ENCODE measurements around the gene SOS1. TPM values are rescaled to one million over a fixed set of nuclear protein-coding genes. Genes with fewer than 3 reads are reported as not detected.
A peak's percentile ranks its signal among the peaks of the same experiment; 100 is the strongest.

SOS1 gene
- total RNA-seq, 1 donor from 2014 or later: 39.0 TPM

DNA sequence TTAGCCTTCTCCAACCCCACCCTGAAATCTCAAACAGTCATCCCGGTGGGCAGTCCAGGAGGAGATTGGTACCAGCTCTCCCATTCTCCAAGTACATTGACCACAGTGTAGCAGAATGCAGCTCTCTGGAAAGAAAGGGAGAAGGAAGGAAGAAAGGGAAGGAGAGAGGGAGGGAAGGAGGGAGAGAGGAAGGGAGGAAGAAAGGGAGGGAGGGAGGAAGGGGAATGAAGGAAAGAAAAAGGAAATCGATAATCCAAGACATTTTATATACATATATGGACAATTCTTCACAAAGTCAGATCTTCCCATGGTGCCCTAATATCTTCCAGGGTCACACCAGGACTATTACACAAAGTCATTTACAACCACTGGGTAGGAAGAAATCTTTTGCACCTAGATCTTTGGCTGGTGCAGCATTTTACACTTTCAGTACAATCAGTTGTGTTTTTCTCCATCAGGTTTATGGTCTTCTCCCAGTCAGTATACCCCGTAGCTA is 172.4 kb downstream of the SOS1 start:
- Mint-ChIP-seq H3K4me3 (ENCODE audit: unreplicated experiment) (no peak overlapping the region), H3K27ac (ENCODE audit: unreplicated experiment) (no peak overlapping the region), H3K36me3 (ENCODE audit: unreplicated experiment) (no peaks in the 10 kb centered on the region), H3K4me1 (ENCODE audit: low read depth, unreplicated experiment) (peaks cover 10% of the 10 kb centered on the region), H3K27me3 (ENCODE audit: unreplicated experiment) (peaks cover 2% of the 10 kb centered on the region), H3K9me3 (ENCODE audit: unreplicated experiment) (peaks cover 3% of the 10 kb centered on the region)
- DNase-seq: no peak
- TF ChIP-seq, protein P1, sequence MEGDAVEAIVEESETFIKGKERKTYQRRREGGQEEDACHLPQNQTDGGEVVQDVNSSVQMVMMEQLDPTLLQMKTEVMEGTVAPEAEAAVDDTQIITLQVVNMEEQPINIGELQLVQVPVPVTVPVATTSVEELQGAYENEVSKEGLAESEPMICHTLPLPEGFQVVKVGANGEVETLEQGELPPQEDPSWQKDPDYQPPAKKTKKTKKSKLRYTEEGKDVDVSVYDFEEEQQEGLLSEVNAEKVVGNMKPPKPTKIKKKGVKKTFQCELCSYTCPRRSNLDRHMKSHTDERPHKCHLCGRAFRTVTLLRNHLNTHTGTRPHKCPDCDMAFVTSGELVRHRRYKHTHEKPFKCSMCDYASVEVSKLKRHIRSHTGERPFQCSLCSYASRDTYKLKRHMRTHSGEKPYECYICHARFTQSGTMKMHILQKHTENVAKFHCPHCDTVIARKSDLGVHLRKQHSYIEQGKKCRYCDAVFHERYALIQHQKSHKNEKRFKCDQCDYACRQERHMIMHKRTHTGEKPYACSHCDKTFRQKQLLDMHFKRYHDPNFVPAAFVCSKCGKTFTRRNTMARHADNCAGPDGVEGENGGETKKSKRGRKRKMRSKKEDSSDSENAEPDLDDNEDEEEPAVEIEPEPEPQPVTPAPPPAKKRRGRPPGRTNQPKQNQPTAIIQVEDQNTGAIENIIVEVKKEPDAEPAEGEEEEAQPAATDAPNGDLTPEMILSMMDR (IDR thresholded peaks at IDR 0.05; ENCODE audit: partially characterized antibody, unreplicated experiment): no peak

DNA sequence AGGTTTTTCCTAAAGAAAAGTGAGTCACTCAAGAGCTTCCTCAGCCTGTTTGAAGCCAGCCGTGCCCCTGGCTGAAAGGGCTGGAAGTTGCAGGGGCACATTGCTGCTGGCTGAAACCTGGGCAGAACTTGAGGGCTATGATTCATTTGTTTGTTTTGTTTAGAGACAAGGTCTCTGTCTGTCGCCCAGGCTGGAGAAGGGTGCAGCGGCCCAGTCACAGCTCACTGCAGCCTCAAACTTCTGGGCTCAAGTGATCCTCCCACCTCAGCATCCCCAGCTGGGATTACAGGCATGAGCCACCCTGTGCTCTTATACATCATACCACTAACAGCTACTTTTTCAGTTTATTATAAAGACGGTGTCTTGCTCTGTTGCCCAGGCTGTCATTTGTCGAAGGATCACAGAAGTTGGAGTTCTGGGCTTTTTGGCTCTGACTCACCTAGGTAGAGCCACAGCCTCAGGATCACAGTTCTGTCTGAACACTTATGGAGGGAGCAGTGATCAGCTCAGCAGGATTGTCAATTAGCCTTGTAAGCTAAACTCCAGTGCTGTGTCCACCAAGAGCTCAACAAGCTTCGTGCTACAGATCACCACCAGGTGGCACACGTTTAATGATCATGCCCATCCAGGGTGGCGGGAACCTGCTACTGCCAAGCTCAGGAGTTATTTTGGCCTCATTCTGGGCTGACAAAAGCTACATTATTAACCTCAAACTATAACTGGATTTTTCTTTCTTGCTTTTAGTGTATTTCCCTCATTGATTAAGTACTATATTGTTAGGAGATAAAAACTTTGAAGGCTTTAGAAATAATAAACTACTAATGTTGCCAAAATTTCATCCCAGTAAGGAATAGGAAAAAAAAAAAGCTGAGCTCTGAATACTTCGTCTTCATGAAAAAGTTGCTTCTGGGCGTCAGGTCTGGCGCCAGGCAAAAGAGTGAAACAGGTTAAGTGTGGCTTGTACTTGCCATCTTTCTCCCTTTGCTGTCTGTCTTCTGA is 173.3 kb downstream of the SOS1 start:
- H3K27ac Mint-ChIP-seq (ENCODE audit: unreplicated experiment): no peak overlapping the region
- peaks cover 2% of the 10 kb centered on the region for H3K27me3 Mint-ChIP-seq (ENCODE audit: unreplicated experiment)
- H3K36me3 Mint-ChIP-seq (ENCODE audit: unreplicated experiment): no peaks in the 10 kb centered on the region
- peaks cover 10% of the 10 kb centered on the region for H3K4me1 Mint-ChIP-seq (ENCODE audit: low read depth, unreplicated experiment)
- no peak overlapping the region for H3K4me3 Mint-ChIP-seq (ENCODE audit: unreplicated experiment)
- peaks cover 3% of the 10 kb centered on the region for H3K9me3 Mint-ChIP-seq (ENCODE audit: unreplicated experiment)
- TF ChIP-seq, protein P1 (IDR thresholded peaks at IDR 0.05; ENCODE audit: partially characterized antibody, unreplicated experiment): peak; percentile 78
- DNase-seq: peak; percentile 76

DNA sequence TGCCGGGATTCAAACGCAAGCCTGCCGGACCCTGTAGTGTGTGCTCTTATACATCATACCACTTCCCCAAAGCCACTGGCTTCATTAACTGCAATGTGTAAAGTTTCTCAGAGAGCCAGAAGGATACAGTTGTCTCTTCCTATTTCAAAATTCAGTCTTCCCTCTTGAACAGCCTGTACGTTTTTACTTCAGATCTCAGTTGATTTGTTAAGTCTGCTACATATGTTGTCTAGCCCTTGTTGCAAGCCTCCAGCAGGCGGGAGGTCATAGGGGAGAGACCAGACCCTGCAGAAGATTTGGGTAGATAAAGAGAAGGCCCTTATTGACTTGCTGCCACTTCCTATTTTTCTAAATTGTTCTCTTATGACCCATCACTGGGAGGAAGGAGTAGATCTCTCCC is 174.9 kb downstream of the SOS1 start:
- H3K9me3 Mint-ChIP-seq (ENCODE audit: unreplicated experiment): peaks cover 3% of the 10 kb centered on the region
- H3K27me3 Mint-ChIP-seq (ENCODE audit: unreplicated experiment): peaks cover 2% of the 10 kb centered on the region
- TF ChIP-seq, protein P1 (IDR thresholded peaks at IDR 0.05; ENCODE audit: partially characterized antibody, unreplicated experiment): no peak
- peaks cover 10% of the 10 kb centered on the region for H3K4me1 Mint-ChIP-seq (ENCODE audit: low read depth, unreplicated experiment)
- H3K27ac Mint-ChIP-seq (ENCODE audit: unreplicated experiment): no peak overlapping the region
- no peak for DNase-seq
- H3K4me3 Mint-ChIP-seq (ENCODE audit: unreplicated experiment): no peak overlapping the region
- no peaks in the 10 kb centered on the region for H3K36me3 Mint-ChIP-seq (ENCODE audit: unreplicated experiment)

DNA sequence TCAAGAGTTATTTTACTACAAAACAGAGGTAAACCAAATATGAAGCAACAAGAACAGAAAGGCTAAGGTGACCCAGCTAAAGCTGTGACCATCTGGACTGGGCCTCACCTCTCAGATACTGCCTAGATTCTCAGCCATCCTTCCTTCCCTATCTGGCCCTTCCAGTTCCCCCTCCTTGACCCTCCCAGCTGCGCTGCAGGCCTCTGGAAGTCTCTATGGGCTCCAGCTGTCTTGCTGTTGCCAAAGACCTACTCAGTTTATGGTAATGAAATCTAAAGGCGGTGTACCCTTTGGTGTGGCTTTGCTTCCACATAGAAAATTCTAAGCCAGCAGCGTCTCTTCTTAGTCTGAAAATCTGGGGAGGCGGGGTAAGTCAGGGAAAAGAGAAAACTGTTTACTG is 175.5 kb downstream of the SOS1 start:
- H3K27ac Mint-ChIP-seq (ENCODE audit: unreplicated experiment): no peak overlapping the region
- H3K36me3 Mint-ChIP-seq (ENCODE audit: unreplicated experiment): no peaks in the 10 kb centered on the region
- no peak overlapping the region for H3K4me3 Mint-ChIP-seq (ENCODE audit: unreplicated experiment)
- peak; percentile 27 for DNase-seq
- peaks cover 2% of the 10 kb centered on the region for H3K27me3 Mint-ChIP-seq (ENCODE audit: unreplicated experiment)
- TF ChIP-seq, protein P1 (IDR thresholded peaks at IDR 0.05; ENCODE audit: partially characterized antibody, unreplicated experiment): no peak
- H3K9me3 Mint-ChIP-seq (ENCODE audit: unreplicated experiment): peaks cover 3% of the 10 kb centered on the region
- peaks cover 10% of the 10 kb centered on the region for H3K4me1 Mint-ChIP-seq (ENCODE audit: low read depth, unreplicated experiment)

DNA sequence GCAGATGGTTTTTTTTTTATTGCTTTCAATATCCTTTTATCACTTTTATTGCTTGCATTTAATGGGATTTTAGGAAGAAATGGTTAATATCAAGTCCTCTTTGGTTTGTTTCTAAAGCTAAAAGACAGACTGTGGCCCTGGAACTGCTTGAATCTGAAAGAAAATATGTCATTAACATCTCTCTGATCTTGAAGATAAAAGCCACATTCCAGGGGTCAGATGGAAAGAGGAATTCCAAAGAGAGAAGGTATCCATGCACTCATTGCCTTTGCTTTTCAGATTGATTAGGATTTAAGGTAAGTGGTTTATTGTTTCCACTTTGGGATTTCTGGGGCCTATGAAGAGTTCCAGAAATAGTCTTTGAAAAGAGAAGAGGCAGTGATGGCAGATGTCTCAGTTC is 177.1 kb downstream of the SOS1 start:
- TF ChIP-seq, protein P1 (IDR thresholded peaks at IDR 0.05; ENCODE audit: partially characterized antibody, unreplicated experiment): no peak
- Mint-ChIP-seq H3K36me3 (ENCODE audit: unreplicated experiment) (no peaks in the 10 kb centered on the region), H3K27me3 (ENCODE audit: unreplicated experiment) (no peaks in the 10 kb centered on the region), H3K4me3 (ENCODE audit: unreplicated experiment) (no peak overlapping the region), H3K9me3 (ENCODE audit: unreplicated experiment) (no peaks in the 10 kb centered on the region), H3K27ac (ENCODE audit: unreplicated experiment) (no peak overlapping the region), H3K4me1 (ENCODE audit: low read depth, unreplicated experiment) (peaks cover 10% of the 10 kb centered on the region)
- no peak for DNase-seq

Data from glutamatergic neuron (in vitro differentiated cells).